ENCODE results near the gene C1QB. TPM values are rescaled to one million over a fixed set of nuclear protein-coding genes. Genes with fewer than 3 reads are reported as not detected.
A peak's percentile ranks its signal among the peaks of the same experiment; 100 is the strongest.

C1QB gene
- total RNA-seq, 3 donors from 2014 or later = 0.43 to 0.65 (median 0.45) TPM

DNA sequence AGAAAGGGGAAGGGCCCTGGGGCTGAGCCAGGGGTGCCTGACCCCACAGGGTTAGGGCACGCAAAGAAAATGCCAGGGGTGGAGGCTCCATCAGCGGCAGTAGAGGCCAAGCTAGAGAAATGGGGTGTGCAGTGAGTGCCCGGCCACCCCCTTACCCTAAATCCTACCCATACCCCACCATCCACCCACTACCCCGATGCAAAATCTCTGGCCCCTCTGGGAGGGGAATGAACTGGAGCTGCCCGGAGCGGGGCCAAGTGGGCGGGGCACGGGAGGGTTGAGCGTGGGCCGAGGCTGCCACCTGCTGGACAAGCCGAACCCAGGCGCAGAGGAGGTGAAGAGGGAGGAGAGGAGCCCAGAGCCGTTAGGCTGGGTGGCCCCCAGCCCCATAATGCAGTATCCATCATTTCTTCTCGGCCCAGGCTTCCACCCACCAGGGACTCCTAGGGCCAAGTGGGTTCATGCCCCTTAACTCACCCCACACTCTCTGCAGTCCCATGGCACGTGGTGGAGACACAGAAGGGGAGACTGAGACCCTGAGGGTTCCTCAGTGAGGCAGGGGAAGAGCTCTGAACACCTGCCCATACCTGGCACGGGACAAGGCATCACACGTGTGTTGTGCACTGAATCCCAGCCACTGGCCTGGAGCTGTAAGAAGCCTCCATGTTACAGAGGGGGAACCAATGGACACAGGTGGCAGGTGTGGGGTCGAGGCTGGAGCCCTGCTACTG, 11.0 kb upstream of the C1QB start:
- ATAC-seq = peak; percentile 79 to 89
- DNase-seq = peak; percentile 62

DNA sequence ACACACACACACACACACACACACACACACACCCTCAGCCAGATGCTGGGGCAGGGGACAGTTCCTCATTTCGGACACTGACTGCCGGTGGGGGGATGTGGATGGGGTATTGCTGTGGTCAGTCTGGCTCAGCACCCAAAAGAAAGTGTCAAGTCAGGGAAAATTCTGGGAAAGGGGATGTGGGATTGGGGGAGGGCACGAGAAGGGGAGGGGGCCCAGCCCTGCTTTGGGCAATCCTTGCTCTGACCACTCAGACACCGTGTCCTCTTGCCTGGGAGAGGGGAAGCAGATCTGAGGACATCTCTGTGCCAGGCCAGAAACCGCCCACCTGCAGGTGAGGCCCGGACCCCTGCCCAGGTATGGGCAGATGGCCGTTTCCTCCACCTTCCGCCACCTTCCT, 9.7 kb upstream of the C1QB start, which contains the start of gene C1QC:
Gene C1QC (plus strand): TSS at position 253 of the 400 bp plus-strand sequence. CDS start 391 bp downstream, outside the sequence.
- no peak within 1 kb of the TSS for H3K4me3 Mint-ChIP-seq
- H3K27me3 Mint-ChIP-seq (ENCODE audit: low read depth) = peaks cover 34% of the 10 kb centered on the region
- H3K36me3 Mint-ChIP-seq (ENCODE audit: insufficient read depth) = no peaks in the 10 kb centered on the region
- no peaks in the 10 kb centered on the region for H3K9me3 Mint-ChIP-seq
- H3K4me1 Mint-ChIP-seq (ENCODE audit: low read depth) = no peaks in the 10 kb centered on the region
- ATAC-seq (no peak), DNase-seq (no peak)

More for the DNA sequence above, 11.0 kb upstream of the C1QB start:
- Mint-ChIP-seq H3K4me1 (ENCODE audit: low read depth) (no peaks in the 10 kb centered on the region), H3K27me3 (ENCODE audit: low read depth) (peaks cover 36% of the 10 kb centered on the region), H3K9me3 (no peaks in the 10 kb centered on the region), H3K4me3 (no peak overlapping the region), H3K36me3 (ENCODE audit: insufficient read depth) (no peaks in the 10 kb centered on the region)

DNA sequence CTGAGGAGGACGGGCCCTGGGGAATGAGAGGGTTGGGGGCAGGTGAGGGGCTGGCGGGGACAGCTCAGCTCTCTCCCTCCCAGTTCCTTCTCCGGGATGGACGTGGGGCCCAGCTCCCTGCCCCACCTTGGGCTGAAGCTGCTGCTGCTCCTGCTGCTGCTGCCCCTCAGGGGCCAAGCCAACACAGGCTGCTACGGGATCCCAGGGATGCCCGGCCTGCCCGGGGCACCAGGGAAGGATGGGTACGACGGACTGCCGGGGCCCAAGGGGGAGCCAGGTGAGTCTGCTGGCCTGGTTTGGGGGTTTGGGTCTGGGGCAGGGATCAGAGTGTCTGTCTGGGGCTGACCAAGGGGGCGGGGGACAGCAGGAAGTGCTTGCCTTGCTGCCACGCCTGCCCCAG, 9.1 kb upstream of the C1QB start:
- H3K36me3 Mint-ChIP-seq (ENCODE audit: insufficient read depth) = no peaks in the 10 kb centered on the region
- H3K4me1 Mint-ChIP-seq (ENCODE audit: low read depth) = no peaks in the 10 kb centered on the region
- H3K9me3 Mint-ChIP-seq = no peaks in the 10 kb centered on the region
- peaks cover 34% of the 10 kb centered on the region for H3K27me3 Mint-ChIP-seq (ENCODE audit: low read depth)
- no peak overlapping the region for H3K4me3 Mint-ChIP-seq
- no peak for ATAC-seq
- no peak for DNase-seq

DNA sequence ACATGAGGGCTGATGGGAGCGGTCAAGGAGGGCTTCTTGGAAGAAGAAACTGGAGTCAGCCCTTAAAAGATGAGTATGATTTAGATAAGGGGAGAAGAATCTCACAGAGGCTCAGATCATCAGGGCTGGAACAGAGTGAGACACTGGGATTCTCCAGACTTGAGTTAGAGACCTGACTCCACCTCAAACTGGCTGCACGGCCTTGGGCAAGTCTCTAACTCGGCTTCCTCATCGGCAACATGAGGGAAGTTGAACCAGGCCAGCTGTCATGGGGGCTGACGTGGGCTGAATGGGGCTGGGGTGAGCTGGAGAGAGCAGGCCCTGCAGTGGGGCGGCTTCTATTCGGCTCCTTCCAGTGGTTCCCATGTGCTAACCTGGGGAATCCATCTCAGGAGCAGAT, 7.1 kb upstream of the C1QB start:
- no peak for ATAC-seq
- H3K9me3 Mint-ChIP-seq = no peaks in the 10 kb centered on the region
- no peaks in the 10 kb centered on the region for H3K36me3 Mint-ChIP-seq (ENCODE audit: insufficient read depth)
- no peak overlapping the region for H3K4me3 Mint-ChIP-seq
- H3K4me1 Mint-ChIP-seq (ENCODE audit: low read depth) = no peaks in the 10 kb centered on the region
- no peak for DNase-seq
- H3K27me3 Mint-ChIP-seq (ENCODE audit: low read depth) = peaks cover 31% of the 10 kb centered on the region

DNA sequence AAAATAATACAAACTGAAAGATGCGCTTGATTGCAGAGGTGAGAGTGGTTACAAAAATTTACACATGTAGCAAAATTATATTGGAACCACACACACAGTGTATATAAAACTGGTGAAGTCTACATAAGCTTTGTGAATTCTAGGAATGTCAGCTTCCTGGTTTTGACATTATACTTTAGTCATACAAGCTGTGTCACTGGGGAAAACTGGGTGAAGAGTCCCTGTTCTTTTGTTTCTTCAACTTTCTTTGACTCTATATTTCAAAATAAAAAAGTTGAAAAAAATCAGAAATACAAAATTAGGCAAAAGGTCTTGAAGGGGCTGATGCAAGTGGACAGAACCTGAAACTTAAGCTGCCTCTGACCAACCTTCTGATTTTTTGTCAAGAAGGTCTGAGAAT, 6.7 kb upstream of the C1QB start:
- DNase-seq (no peak), ATAC-seq (no peak)
- peaks cover 27% of the 10 kb centered on the region for H3K27me3 Mint-ChIP-seq (ENCODE audit: low read depth)
- H3K36me3 Mint-ChIP-seq (ENCODE audit: insufficient read depth) = no peaks in the 10 kb centered on the region
- H3K4me3 Mint-ChIP-seq = no peak overlapping the region
- H3K4me1 Mint-ChIP-seq (ENCODE audit: low read depth) = no peaks in the 10 kb centered on the region
- no peaks in the 10 kb centered on the region for H3K9me3 Mint-ChIP-seq

DNA sequence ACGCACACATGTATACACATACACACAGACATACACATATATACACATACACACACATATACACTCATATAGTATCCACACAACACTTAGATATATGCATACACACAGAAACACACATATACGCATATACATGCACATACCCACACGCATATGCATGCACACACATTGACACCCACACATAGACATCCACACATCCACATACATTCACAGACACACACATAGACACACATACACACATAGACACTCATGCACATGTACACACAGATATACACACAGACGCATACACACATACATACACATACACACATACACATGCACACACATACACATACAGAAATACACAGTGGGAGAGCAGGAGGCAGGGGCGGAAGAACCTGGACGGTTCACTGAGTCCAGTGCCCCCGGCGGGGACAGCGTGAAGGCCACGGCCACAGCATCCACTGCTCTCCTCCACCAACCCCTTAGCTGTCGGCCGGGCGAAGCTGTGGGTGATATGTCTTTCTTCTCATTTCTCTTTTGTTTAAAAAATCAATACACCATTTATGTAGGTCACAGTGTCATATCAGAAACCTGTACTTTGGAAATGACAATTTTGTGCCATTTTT, 2.8 kb upstream of the C1QB start:
- Mint-ChIP-seq H3K27me3 (ENCODE audit: low read depth) (peaks cover 17% of the 10 kb centered on the region), H3K9me3 (no peaks in the 10 kb centered on the region), H3K4me3 (no peak overlapping the region), H3K4me1 (ENCODE audit: low read depth) (no peaks in the 10 kb centered on the region), H3K36me3 (ENCODE audit: insufficient read depth) (no peaks in the 10 kb centered on the region)
- ATAC-seq = no peak
- no peak for DNase-seq

DNA sequence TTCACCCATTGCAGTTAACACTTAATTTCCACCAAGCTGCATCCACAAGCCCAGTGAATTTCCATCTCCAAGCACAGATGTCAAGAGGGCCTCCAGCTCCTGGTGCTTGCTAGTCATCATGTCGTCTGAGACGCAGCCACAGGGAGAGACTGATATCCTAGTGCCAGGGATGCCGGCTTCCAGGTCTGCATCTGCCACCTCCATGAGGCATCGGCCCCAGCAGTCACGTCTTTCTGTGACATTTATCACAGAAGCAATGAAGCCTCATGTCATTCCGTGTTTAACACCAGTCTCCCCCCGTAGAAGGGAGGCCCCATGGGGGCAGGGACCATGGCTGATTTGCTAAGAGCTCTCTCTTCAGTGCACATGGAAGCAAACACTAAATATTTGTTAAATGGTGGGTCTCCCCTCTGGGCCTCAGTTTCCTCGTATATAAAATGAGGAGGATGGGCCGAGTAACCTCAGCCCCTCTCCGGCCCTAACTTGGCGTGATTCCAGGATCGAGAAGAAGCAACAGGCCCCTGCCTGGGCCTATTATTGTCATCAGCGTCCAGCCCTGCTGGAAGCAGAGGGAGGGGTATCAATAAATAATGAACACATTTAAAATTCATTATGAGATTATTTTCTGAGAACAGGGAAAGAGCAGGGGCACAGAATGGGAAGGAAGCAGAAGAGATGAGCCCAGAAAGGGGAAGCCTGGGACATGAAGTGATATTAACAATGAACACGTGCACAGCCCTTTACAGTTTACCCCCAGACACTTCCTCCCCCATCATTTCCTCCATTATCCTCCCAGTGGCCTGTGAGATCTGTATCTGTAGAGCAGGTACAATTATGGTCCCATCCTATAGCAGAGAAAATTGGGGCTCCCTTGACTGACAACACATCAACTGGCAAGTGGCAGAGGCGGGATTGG, 837 bp upstream of the C1QB start:
- ATAC-seq (no peak), DNase-seq (no peak)
- peaks cover 12% of the 10 kb centered on the region for H3K27me3 Mint-ChIP-seq (ENCODE audit: low read depth)
- H3K4me3 Mint-ChIP-seq = no peak overlapping the region
- no peaks in the 10 kb centered on the region for H3K4me1 Mint-ChIP-seq (ENCODE audit: low read depth)
- no peaks in the 10 kb centered on the region for H3K9me3 Mint-ChIP-seq
- H3K36me3 Mint-ChIP-seq (ENCODE audit: insufficient read depth) = no peaks in the 10 kb centered on the region

DNA sequence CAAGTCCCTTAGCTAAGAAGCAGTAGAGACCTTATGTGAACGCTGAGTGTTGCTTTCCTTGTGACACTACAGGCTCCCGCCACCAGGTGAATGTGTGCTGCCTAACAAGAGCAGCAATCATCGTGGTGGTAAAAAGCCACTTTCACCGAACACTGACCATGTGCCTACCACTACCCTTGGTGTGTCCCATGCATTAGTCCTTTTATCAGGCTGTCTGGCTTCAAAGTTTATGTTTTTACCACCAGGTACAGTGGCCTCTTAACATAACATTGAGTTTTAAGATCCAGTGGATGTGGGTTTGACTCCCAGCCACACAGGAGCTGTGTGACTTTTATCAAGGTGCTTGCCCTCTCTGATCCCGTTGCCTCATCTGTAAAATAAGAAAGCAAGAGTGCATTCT, 1.7 kb downstream of the C1QB start:
- no peaks in the 10 kb centered on the region for H3K9me3 Mint-ChIP-seq
- H3K4me3 Mint-ChIP-seq = no peak overlapping the region
- no peak for DNase-seq
- H3K36me3 Mint-ChIP-seq (ENCODE audit: insufficient read depth) = no peaks in the 10 kb centered on the region
- H3K27me3 Mint-ChIP-seq (ENCODE audit: low read depth) = peaks cover 19% of the 10 kb centered on the region
- no peaks in the 10 kb centered on the region for H3K4me1 Mint-ChIP-seq (ENCODE audit: low read depth)
- no peak for ATAC-seq

DNA sequence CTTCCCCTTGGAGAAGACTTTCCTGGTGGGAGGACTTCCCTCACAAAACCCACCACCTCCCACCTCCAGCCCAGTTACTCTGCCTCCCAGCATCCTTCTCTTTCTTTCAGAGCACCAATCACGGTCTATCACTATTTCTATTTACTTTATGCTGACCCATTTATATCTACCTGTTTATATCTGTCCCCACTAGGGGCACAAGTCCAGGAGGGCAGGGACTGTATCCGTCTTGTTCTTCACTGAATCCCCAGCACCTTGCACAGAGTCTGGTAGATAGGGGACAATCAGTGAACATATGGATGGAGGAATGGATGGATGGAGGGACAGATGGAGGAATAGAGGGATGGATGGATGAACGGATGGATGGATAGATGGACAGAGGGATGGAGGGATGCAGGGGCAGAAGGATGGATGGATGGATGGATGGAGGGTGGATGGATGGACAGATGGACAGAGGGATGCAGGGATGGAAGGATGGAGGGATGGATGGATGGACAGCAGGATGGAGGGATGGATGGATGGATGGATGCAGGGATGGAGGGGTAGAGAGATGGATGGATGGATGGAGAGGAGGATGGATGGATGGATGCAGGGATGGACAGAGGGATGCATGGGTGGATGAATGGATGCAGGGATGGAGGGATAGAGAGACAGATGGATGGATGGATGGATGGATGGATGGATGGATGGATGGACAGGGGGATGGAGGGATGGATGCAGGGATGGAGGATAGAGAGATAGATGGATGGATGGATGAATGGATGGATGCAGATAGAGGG, 5.5 kb downstream of the C1QB start:
- ATAC-seq = no peak
- no peaks in the 10 kb centered on the region for H3K4me1 Mint-ChIP-seq (ENCODE audit: low read depth)
- DNase-seq = no peak
- no peak overlapping the region for H3K4me3 Mint-ChIP-seq
- peaks cover 16% of the 10 kb centered on the region for H3K27me3 Mint-ChIP-seq (ENCODE audit: low read depth)
- no peaks in the 10 kb centered on the region for H3K36me3 Mint-ChIP-seq (ENCODE audit: insufficient read depth)
- H3K9me3 Mint-ChIP-seq = no peaks in the 10 kb centered on the region

DNA sequence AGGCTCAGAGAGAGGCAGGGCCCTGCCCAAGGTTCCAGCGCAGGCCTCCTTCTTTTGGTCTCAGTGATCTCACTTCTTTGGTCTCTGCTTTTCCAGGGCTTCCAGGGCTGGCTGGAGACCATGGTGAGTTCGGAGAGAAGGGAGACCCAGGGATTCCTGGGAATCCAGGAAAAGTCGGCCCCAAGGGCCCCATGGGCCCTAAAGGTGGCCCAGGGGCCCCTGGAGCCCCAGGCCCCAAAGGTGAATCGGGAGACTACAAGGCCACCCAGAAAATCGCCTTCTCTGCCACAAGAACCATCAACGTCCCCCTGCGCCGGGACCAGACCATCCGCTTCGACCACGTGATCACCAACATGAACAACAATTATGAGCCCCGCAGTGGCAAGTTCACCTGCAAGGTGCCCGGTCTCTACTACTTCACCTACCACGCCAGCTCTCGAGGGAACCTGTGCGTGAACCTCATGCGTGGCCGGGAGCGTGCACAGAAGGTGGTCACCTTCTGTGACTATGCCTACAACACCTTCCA, 7.7 kb downstream of the C1QB start:
- no peak for DNase-seq
- H3K36me3 Mint-ChIP-seq (ENCODE audit: insufficient read depth) = no peaks in the 10 kb centered on the region
- H3K27me3 Mint-ChIP-seq (ENCODE audit: low read depth) = peaks cover 12% of the 10 kb centered on the region
- H3K4me1 Mint-ChIP-seq (ENCODE audit: low read depth) = no peaks in the 10 kb centered on the region
- no peaks in the 10 kb centered on the region for H3K9me3 Mint-ChIP-seq
- no peak for ATAC-seq
- no peak overlapping the region for H3K4me3 Mint-ChIP-seq

DNA sequence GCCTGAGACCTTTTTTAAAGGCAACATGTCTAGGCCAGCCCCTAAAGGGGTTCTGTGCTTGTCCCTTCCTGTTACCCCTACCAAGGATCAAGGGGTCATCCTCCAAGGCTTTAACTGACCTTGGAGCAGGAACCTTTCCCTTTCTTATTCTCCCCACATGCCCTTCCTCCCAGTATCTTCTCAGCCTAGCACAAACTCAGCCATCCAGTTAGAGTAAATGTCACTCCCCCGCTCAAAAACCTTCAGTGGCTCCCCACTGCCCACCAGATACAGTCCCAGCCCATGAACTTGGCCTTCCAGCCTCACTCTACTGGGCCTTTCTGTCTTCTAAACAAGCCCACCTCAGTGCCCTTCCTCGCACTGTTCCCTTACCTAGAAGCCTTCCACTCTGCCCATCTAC, 8.8 kb downstream of the C1QB start:
- Mint-ChIP-seq H3K36me3 (ENCODE audit: insufficient read depth) (no peaks in the 10 kb centered on the region), H3K4me1 (ENCODE audit: low read depth) (no peaks in the 10 kb centered on the region), H3K9me3 (no peaks in the 10 kb centered on the region), H3K4me3 (no peak overlapping the region), H3K27me3 (ENCODE audit: low read depth) (peaks cover 13% of the 10 kb centered on the region)
- DNase-seq = no peak
- ATAC-seq = no peak

DNA sequence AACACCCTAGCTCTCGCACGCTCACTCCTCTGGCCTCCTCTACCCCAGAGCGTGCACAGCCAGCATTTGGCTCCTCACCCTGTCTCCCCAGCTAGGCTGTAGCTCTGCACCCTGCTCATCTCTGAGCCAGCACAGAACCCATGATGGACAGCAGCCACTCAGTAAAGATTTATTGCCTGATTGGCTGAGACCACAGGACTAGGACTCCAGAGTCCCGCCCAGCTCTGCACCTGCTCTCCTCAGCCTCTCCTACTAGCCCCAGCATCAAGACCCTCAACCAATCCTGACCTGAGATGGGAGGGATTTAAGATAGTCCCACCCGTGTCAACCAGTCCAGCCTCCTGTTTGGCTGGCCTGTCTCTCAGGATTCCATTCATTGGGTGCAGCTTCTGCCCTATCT, 9.3 kb downstream of the C1QB start:
- H3K27me3 Mint-ChIP-seq (ENCODE audit: low read depth) = peaks cover 13% of the 10 kb centered on the region
- H3K4me3 Mint-ChIP-seq = no peak overlapping the region
- no peaks in the 10 kb centered on the region for H3K4me1 Mint-ChIP-seq (ENCODE audit: low read depth)
- H3K9me3 Mint-ChIP-seq = no peaks in the 10 kb centered on the region
- no peak for DNase-seq
- ATAC-seq = peak in 1 of 2 donors; percentile 43
- H3K36me3 Mint-ChIP-seq (ENCODE audit: insufficient read depth) = no peaks in the 10 kb centered on the region

DNA sequence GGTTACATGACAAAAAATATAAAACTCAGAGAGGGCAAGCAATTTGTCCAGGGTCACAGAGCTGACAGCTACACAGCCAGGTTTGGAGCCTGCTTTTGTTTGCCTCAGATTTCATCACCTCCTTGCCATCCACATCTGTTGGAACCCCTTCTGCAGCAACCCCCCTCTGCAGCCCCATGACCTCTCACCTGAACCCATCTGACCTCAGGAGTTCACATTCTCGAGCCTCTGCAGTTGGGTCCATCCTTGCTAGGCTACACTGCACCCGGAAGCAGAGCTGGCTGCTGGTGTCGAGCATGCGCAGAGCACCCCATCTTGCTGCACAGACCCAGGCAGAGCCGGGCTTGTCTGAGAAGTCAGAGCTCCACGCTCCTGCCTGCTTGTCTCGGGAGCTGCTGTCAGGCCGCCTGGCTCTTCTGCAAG, 10.0 kb downstream of the C1QB start:
- H3K9me3 Mint-ChIP-seq = no peaks in the 10 kb centered on the region
- H3K27me3 Mint-ChIP-seq (ENCODE audit: low read depth) = peaks cover 15% of the 10 kb centered on the region
- ATAC-seq (no peak), DNase-seq (no peak)
- H3K36me3 Mint-ChIP-seq (ENCODE audit: insufficient read depth) = no peaks in the 10 kb centered on the region
- H3K4me1 Mint-ChIP-seq (ENCODE audit: low read depth) = no peaks in the 10 kb centered on the region
- H3K4me3 Mint-ChIP-seq = no peak overlapping the region

DNA sequence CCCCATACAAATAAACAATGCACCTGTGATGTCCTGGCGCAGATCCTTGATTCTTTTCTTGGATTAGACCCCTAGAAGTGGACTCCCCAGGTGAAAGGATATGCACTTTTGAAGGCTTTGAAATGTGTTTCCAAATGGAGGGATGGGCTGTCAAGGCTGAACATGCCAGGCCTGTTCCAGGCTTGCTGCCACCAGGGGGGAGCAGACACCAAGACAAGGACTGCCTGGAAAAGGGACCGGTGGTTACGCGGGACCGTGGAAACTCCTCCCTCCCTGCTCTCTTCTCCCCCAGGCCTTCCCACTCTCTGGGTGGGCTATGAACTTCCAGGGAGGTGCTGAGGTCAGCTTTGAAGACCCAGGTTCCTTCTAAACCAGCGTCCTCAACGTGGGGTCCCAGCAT, 12.7 kb downstream of the C1QB start:
- ATAC-seq (no peak), DNase-seq (no peak)
- Mint-ChIP-seq H3K4me1 (ENCODE audit: low read depth) (no peaks in the 10 kb centered on the region), H3K27me3 (ENCODE audit: low read depth) (peaks cover 21% of the 10 kb centered on the region), H3K4me3 (no peak overlapping the region), H3K36me3 (ENCODE audit: insufficient read depth) (no peaks in the 10 kb centered on the region), H3K9me3 (no peaks in the 10 kb centered on the region)
